ENCODE results near the gene KIAA0513.

DNA sequence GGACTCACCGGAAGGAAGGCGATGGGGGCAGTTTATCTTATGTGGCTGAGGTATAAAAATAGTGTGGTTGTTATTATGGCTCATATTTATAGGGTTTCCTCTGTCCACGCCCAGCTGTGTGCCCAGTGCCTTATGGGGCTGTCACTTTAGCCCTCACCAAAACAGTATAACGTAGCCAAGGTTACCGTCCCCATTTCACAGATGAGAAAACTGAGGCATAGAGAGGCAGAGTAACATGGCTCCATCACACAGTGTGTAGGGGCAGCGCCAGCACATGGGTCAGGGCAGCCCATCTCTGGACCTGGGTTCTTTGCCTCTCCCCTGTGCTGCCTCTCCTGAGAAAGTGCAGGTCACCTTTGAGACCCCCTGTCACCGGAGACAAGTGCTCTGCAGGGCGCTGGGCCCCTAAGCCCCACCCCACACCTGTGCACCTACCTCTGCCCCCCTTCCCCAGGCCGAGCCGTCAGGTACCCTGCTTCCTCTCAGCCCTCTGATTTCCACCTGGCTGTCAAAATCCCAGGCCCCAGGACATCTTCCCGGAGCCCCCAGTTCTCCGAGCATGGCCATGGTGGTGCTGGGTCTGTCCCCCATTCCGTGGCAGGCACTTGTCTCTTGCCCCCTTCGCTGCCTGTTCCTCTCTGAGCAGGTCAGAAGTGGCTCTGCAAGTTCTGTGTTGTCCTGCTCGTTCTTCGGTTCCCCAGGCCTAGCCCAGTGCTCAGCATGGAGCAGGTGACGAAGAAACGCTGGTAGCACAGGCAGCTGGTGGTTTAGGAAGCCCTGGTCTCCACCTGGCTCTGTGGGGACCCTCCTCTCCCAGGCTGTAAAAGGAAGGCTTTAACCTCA lies 7.2 kb downstream of the KIAA0513 start:
- TF ChIP-seq, protein P1, sequence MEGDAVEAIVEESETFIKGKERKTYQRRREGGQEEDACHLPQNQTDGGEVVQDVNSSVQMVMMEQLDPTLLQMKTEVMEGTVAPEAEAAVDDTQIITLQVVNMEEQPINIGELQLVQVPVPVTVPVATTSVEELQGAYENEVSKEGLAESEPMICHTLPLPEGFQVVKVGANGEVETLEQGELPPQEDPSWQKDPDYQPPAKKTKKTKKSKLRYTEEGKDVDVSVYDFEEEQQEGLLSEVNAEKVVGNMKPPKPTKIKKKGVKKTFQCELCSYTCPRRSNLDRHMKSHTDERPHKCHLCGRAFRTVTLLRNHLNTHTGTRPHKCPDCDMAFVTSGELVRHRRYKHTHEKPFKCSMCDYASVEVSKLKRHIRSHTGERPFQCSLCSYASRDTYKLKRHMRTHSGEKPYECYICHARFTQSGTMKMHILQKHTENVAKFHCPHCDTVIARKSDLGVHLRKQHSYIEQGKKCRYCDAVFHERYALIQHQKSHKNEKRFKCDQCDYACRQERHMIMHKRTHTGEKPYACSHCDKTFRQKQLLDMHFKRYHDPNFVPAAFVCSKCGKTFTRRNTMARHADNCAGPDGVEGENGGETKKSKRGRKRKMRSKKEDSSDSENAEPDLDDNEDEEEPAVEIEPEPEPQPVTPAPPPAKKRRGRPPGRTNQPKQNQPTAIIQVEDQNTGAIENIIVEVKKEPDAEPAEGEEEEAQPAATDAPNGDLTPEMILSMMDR (IDR thresholded peaks at IDR 0.05 in 8 of 11, conservative IDR thresholded peaks at IDR 0.05 in 3 of 11) = no peak
- no peak for TF ChIP-seq POLR2AphosphoS5 (IDR thresholded peaks at IDR 0.05)

Measured in spleen (tissue), 7 donors.